ENCODE data around the gene TMEM252.

Gene TMEM252

DNA sequence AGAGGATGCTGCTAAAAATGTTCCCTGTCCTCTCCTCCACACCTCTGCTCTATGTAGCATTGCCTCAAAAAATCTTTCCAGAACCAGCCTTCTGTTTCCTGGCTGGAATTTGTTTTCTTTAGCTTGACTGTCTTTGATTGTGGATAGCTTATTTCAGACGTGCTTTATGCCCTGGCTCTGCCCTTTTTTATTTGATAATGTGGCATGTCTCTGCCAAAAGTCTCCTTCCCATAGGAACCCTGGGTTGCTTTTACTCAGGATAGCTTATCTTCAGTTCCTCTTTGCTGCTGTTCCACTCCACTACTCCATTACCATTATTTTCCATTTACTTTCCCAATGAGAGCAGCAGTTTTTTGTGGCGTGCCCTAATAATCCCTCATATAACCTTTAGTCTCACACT lies 885 bp upstream of the TMEM252 start:
- no peak for DNase-seq

DNA sequence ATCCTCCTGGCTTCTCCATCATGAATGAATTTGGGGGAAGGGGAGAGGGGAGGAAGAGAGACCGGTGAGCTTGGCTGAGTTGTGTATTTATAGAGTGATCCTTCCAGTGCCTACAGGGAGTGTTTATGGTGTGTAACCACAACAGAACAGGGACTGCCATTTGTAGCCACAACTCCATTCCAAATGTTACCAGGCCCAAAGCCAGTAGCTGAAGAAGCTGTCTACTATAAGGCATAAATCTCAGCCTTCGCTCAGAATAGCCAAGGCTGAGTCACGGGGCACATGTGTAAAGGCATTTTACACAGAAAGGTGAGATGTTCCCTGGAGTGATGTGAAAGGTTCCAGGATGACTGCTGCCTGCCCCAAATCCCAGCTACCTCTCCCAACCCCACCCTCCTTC lies 2.5 kb downstream of the TMEM252 start:
- DNase-seq, result no peak

DNA sequence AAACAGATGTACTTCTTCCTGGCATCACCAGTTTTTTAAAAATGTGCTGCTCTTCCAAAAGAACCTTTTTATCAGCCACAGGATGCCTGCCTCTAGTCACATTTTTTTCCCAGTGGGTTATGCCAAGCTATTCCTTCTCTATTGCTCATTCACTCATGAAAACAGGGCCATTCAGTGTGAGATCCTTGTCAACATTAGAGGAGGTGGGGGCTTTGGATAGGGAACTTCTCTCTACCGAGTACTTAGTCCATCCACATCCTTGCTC lies 3.1 kb downstream of the TMEM252 start:
- peak in 1 of 2 donors; percentile 23 for DNase-seq

DNA sequence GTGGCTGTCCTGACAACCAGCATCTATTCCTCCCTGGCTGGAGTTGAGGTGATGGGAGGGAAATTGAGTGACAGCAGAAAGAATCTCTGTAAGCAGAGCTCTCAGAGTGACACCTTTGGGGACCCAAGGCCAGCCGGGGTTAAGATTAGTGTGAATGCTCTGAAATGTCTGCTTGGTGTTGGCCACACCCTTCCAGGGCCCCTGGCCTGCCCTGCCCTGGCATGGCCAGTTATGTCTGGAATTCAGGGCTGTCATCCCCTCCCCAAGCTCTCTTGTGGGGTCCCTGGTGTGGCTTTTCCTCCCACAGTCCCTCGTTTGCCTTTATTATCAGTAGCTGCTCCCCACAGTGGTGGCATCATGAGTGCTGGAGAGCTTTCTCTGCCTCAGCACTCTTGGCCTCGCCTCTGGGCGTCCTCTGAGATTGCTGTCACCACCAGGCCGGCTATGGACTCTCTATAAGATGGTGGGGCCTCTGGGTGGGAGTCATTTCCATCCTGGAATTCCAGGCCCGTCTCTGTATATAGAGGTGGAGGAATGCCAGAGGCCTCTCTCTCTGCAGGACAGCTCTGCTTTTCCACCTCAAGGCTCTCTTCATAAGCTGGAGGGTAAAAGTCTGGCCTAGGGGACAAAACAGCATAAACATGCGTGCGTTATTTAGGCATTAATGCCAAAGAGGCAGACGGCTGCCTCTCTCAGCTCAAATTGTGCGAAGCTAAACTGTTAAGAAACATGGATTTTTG lies 3.6 kb downstream of the TMEM252 start:
- DNase-seq, result no peak

DNA sequence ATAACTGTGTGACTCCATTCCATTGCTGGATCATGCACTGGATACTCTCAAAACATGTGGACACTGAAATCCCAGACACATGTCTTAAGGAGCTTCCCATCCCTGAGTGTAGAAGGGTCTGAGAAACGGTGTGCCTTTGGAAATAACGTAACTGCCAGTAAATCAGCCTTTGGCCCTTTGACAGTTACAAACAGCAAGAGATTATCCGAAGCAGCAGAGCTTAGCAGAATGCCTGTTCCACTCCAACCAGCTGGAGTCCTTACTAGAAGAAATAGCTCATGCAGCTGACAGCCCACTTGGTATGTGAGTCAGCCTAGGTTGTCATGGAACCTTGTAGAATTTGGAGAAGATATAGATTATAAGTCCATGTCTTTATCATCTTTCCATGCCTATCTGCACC lies 7.0 kb downstream of the TMEM252 start:
- no peak for DNase-seq

DNA sequence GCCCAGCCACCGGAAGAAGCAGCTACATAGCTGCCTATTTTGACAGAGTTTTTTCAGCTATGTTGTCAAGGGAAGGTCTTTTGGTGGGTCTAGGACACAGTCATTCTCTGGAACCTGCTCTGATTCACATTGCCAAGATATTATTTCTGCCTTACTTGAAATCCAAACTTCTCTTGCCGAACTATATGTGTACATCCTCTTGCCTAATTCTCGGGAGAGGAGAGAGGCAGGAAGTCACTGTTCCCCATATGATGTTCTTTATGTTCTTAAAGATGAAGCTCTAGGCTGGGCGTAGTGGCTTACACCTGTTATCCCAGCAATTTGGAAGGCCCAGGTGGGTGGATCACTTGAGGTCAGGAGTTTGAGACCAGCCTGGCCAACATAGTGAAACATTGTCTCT lies 8.6 kb downstream of the TMEM252 start:
- DNase-seq, result no peak

DNA sequence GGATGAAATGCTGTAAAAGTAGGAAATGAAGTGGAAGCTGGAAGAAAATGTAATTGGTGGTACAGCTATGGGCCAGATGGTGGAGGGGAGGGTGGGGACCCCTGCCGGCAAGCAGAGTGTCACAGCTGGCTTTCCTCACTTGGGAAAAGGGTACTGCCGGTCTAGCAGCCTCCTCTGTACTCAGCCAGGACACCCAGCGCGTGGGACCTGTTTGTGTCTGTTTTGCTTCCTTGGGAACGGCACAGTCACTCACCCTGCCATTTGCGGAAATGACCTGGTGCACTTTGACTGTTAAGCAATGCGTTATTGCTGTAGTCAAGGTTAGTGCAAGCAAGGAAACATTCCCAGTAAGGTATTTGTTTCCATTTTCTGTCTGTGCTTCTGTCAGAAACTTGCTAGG lies 10.1 kb downstream of the TMEM252 start:
- DNase-seq, result no peak

DNA sequence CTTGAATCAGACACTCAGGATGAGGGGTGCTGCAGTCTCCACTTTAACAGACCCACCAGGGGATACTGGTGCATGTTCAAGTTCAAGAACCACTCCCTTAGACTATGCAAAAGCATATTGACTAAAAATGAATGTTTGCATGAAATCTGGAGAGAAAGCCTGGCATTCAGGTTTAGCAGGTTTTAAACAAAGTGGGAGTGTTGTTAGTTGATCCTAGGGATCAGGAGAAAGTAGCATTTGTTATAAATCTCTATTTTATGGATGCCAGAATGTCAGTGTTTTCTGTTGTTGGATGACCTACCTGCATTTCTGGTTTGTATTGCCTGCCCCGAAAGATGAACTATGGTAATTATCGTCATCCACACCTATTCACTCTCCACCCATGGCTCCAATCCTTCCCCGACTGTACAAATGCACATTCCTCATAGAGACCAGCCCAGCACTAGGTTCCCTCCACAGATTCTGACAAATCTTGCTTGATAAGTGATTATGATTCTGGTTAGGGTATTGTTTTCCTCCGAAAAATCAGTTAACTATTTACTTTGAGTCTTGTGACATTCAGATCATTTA lies 17.2 kb downstream of the TMEM252 start:
- DNase-seq, result no peak

DNA sequence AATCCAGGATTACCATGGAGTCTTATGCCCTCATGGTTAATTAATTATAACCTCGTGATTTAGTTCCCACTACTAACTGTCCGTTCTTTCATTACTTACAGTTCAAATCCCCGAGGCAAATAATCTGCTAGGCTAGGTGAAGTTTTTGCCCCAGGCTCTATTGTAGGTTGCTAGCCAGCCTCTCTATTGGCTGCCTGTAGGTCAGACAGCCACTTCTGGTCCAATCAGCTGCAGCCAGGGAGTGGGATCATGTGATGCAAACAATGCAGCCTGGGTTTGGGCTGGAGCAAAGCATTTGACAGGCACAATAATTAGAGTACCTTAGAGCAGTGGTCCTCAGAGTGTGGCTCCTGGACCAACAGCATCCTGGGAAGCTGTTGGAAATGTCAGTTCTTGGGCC lies 17.7 kb downstream of the TMEM252 start:
- no peak for DNase-seq

DNA sequence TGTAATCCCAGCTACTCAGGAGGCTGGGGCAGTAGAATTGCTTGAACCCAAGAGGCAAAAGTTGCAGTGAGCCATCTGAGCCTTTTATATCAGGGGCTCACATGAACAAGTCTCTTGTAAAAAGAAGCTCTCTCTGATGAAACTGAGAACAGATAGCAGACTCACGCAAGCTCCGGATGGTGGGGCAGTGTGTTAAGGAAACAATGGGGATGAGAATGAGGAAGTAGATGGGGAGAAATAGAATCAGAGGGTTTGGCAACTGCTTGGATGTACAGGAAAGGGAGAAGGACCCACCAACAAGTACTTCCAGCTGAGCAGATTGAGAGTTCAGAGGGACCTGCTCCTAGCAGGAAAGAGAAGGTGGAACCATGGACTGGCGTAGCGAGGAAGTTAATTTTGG lies 18.6 kb downstream of the TMEM252 start:
- no peak for DNase-seq

DNA sequence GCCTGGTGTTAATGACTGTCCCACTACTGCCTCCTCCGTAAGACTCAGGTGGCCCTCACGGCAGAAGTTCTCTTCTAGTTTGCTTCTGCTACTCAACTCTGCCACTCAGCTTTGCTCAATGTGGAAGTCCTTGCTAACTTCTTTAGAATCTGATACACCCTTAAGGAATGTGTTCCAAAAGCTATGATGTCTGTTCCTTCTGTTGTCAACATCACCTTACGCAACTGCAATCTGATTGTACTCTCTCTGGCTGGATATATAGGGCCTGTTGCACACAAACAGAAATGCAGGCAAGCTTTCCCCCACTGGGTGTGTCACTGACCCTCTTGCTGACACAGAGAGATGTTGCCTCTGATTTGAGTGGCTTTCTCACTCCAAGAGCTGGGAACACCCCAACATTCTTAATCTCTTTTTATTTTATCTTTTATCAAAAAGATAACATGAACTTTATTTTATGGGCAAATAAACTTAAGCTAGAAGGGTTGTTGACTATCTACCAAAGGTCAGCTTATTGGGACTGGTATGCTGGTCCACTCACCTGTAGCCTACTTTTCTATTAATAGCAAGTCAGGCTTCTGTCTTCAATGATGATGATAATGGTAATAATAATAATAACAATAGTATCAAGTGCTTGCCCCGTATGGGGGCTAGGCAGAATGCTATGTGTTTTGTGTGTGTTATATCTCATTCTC lies 25.2 kb downstream of the TMEM252 start:
- DNase-seq, result no peak

DNA sequence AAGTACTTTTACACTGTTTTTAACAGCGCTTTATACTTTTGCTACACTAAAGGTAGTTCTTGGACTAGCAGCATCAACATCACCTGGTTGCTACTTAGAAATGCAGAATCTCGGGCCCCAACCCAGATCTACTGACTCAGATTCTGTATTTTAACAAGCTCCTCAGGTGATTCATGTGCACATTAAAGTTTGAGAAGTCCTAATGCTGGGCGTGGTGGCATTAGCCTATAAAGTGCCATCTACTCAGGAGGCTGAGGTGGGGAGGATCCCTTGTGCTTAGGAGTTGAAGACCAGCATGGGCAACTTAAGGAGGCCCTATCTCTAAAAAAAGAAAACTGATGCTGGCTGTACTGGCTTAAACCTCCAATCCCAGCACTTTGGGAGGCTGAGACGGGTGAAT lies 26.7 kb downstream of the TMEM252 start:
- no peak for DNase-seq

DNA sequence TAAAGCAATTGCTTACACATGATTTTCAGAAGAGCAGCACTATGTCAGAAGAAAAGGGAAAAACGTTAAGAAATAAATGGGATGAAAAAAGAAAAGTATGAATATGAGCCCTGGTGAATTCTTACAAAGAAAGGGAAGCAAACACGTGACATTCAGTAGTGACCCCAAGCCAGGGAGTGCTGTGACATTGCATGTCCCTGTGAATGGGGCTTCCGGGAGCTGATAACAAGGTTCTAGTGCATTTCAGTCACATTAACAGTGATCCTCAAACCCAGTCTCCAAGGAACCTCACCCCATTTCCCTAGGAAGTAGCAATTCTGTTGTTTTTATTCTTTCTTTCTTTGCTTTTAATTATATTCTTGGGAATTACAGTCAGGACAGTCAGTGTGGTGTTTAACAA lies 27.3 kb downstream of the TMEM252 start:
- no peak for DNase-seq

DNA sequence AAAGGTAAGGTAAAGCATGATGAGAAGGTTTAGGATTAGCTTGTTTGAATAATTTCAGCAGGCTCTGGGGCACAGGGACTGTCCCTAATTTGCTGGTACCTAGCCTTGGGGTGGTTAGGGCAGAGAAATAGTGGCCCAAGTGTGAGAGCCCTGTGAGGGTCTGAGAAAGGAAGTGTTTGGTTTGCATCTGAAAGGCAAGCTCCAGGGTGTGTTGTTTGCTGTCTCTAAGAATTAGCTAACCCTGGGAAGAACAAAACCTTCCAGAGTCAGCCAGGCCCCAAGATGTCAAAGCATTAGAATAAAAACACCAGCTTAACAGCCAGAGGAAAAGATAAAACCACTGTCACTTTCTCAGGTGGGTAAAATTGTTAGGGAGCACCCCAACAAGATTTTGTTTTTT lies 31.0 kb downstream of the TMEM252 start:
- no peak for DNase-seq

DNA sequence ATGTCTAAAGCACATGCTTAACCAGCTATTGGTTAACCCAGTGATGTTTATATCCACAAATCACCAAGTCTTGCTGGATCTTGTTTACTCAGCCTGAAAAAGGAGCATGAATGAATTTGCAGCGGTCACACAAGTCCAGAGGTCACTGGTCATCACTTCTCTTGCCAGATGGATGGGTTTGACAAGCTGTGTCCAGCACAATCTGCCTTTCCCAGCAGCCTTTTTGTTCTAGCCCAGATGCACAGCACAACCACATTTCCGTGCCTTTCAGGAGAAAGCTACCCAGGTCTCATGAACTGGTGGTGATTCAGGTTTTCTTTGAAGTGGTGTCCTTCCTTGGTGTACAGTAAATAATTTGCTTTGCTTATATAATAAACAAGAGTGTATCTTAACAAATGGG lies 32.1 kb downstream of the TMEM252 start:
- DNase-seq, result no peak

DNA sequence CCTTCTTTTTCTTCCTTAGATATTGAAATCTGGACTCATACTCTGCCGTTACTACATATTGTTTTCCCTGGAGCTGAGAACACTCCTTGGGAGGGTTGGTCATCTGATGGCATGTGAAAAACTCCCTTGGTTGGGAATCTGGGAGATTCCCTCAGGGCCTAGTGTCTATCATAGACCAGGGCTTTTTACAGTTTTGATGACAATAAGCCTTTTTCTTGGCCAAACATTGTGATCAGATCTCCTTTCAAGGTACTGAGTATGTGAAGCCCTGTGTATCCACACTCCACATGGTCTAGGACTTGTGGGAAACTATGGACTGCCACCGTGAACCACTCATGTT lies 32.9 kb downstream of the TMEM252 start:
- DNase-seq, result no peak

DNA sequence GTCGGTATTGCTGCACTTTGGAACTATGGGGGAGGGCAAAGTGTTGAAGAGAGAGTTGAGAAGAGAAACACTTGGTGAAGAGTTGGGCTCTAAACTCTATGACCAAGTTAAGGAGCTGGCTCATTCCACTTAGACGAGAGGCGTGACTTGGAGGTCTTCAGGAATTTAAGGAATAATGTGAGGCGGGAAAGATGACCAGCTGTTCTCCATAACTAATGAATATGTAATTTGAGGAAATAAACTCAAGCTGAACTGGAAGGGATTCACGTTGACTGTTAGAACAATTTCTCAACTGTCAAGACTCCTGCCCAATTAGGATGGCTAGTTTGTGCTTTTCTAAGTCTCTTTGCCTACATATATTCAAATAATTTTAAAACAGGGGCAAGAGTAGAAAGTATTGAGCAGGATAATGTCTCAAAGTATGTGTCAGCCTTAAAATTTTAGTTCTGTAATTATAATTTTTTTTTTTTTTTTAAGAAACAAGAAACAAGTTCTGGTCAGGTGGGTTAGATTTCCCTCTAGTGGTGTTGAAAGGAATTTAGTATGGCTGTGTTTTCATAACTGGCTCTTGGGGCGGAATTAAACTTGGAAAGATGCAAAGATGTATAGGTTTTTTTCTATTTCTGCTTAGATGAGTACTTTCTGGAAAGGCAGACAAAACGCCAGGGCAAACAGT lies 33.4 kb downstream of the TMEM252 start:
- peak in 1 of 2 donors; percentile 5 for DNase-seq

DNA sequence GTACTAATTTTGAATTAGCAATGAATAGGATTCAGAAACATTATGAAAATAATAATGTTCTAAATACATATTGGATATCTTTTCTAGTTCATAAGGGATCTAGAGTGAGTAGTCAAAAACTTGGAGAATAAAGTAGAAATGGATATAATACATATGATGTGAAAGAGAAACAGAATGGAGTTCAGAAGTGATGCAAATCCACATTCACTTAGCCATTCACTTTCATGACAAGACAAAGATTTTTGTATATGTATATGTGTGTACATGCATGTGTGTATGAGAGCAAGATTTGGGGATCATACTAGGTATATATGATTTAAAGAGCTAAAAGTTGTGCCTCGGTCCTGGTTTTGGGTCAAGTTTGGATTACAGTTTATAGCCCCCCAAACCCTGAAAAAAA lies 34.1 kb downstream of the TMEM252 start:
- DNase-seq, result no peak

DNA sequence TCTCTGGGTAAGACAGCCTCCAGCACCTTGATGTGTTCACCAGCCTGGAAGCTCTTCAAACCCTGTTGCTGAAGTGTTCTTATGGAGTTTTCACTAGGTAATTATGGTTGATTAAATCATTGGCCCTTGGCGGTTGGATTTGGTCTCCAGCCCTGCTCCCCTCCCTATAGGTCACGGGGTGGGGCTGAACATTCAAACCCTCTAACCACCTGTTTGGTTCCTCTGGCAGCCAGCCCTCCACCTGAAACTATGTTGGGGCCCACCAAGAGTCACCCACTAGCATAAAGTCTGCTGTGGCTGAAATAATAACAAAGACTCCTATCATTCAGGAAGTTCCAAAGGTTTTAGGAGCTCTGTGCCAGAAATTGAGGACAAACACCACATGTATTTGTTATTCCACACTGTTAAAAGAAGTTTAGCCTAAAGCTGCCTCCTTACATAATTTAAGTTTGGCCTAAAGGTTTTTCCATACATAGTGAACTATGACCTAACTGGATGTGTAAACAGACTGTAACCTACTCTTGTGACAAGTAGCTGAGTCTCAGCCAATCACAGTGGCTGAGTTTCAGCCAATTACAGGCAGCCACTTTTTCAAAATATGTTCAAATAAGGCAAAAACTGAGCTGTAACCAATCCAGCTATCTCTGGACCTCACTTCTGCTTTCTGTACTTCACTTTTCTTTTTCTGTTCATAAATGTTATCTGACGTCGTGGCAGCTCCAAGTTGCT lies 34.8 kb downstream of the TMEM252 start:
- no peak for DNase-seq

DNA sequence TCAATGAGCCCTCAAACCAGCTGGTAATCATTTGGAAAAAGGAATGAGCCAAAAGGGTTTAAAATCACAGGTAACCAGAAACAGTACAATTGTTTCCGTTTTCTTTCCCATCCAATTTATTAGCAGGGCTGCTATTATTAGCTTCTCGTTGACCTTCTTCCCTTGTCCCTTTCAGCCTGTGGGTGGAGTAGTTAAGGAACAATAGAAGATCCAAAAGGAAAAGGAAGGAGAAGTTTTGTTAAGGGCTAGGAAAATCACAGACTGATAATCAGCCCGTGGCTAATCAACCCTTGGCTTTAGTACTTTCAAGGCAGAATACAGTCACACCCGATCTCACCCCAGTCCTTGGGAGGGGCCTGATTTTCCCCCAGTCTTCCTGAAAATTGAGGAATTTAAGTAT lies 38.4 kb downstream of the TMEM252 start:
- no peak for DNase-seq

DNA sequence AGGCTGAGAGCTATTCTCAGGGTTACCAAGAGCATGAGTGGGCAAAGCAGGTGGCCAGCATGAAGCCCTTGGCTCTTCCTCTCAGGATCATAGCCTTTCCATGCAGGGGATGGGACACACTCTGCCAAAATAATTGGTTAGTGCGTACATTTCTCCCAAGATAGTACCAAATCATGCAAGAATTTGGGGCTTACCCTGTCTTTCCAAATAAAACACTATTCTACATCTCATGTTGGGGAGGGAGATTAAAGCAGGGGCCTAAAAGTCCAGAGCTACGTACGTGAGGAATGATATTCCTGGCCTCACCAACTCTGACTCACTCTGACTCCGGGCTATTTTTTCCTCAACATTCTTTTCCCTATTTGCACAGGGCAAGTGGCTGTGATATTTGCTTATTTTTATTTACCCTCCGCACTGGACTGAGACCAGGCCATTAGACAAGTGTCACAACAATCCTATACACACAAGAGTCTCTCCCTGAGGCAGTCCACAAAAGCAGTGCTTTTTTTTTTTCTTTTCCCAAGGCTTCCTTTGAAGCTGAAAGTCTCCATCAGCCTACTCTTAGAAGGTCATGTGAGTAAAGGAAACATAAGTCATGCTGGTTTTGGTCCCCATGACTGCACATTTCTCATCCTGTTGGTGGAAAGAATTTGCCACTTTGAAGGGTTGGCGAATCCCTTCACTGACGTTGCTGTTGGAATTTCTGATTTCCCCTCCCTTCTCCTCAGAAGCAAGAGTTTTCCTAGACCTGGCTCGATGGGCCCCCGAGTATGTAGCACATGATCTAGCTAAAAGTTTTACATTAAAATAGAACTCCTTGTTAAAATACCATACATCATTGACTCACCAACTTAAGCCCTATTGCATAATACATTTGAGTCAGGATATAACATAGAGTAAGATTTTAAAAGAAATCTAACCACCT lies 40.0 kb downstream of the TMEM252 start:
- DNase-seq, result no peak

DNA sequence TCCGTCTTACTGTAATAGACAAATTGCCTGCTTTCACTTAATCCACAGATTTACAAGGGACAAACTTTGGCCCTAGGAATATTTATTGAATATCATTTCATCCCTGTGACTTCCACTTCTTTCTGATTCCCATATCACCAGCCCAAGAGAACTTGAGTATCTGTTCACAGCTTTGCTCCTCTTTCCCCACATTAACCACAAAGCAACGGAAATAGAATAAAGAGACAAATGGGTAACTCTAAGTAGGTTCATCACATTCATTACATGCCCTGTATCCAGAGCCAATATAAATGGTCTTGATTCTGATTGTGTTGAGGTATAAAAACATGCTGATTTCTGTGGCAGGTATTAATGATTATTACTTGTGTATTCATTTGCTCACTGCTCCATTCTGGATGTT lies 41.9 kb downstream of the TMEM252 start:
- no peak for DNase-seq

All from hippocampal formation (tissue), 2 donors.